Astrocyte of the spinal cord (primary cell): ENCODE measurements around the gene PPY.

ENCODE experiments used
- DNase-seq: peaks from one replicate; pipeline ENCODE4 v3.0.0; 2011; ENCODE audit warnings: low read depth, low spot score
- H3K4me3 ChIP-seq: 2 replicates; pipeline ENCODE4 v1.5.1; 2011; ENCODE audit warnings: low read depth, mild to moderate bottlenecking, low read length, moderate library complexity
- CTCF ChIP-seq: IDR thresholded peaks from 2 replicates; pipeline ENCODE4 v1.5.1; 2012; ENCODE audit warnings: low read depth, mild to moderate bottlenecking, low read length, inconsistent platforms
- in situ Hi-C: cut with HindIII; loops from 2 replicates; pipeline ENCODE4 v1.10.0; 2017; ENCODE audit warnings: low sequenced_read_pairs

PPY gene, protein sequence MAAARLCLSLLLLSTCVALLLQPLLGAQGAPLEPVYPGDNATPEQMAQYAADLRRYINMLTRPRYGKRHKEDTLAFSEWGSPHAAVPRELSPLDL

GRCh38 chr17:43942051-43942685 is at the start of gene PPY:
TSS of gene PPY (minus strand) at chr17:43942476. CDS start at chr17:43941654, 822 bp downstream.
- in situ Hi-C loops: no loop called here
- DNase-seq: no peak
- H3K4me3 ChIP-seq: no peak within 1 kb of the TSS
- no peak for TF ChIP-seq CTCF

GRCh38 chr17:43988301-43988700 is 46.0 kb upstream of the PPY start:
- H3K4me3 ChIP-seq: no peak overlapping the region
- TF ChIP-seq CTCF: no peak
- in situ Hi-C loops: no loop called here
- no peak for DNase-seq

GRCh38 chr17:43987131-43988021 is 45.1 kb upstream of the PPY start:
- in situ Hi-C loops: no loop called here
- H3K4me3 ChIP-seq: no peak overlapping the region
- no peak for TF ChIP-seq CTCF
- DNase-seq: no peak

DNA sequence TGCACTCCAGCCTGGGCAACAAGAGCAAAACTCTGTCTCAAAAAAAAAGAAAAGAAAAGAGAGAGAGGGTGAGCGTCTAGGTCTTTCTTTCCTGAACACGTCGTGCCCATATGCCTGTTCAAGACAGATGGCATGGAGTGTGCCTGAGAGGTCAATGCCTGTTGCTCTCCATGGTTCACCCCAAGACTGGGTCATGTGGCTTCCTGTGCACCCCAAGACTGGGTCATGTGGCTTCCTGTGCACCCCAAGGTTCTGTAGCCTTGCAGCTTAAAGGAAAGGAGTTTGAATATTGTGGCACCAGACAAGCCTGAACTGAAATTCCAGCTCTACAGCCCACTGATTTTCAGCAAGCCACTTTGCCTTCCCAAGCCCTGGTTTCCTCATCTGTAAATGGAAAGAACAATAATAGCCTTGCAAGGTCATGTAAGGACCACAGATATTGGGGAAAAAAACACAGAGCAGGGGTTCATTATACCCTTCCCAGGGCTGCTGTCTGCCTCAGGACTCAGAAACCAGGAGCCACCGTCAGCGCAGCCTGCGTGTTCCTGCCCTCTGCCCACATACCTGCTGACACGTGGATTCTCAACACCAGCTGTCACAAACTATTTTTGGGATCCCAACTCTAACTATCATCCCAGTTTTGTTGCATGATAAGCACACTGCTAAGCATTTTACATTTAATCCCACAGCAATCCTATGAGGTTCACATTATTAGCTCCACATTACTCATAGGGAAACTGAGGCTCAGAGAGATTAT is 44.1 kb upstream of the PPY start:
- DNase-seq: no peak
- no peak for TF ChIP-seq CTCF
- no peak overlapping the region for H3K4me3 ChIP-seq
- in situ Hi-C loops: no loop called here

GRCh38 chr17:43984521-43984920 is 42.2 kb upstream of the PPY start:
- no peak overlapping the region for H3K4me3 ChIP-seq
- in situ Hi-C loops: no loop called here
- DNase-seq: no peak
- no peak for TF ChIP-seq CTCF
